A204.1 (cell line): Measurements from ENCODE around the gene SPN.
"Not testable (repeated sequence)": the region's sequence is repeated elsewhere in the genome, so short reads cannot be mapped to it uniquely, and the experiment has no call there.

Experiments
- FAIRE-seq: peaks from 2 replicates; lab custom pipeline; 2012; peaks lifted over from hg19 to GRCh38; lab: Jason Lieb, UNC

Gene SPN

GRCh38 chr16:29646947-29647346 is 16.1 kb upstream of the SPN start:
- no peak for FAIRE-seq

GRCh38 chr16:29649588-29650494 is 13.2 kb upstream of the SPN start:
- FAIRE-seq = no peak

- FAIRE-seq = no peak
Observed at GRCh38 chr16:29650771-29651170, 12.3 kb upstream of the SPN start.

DNA sequence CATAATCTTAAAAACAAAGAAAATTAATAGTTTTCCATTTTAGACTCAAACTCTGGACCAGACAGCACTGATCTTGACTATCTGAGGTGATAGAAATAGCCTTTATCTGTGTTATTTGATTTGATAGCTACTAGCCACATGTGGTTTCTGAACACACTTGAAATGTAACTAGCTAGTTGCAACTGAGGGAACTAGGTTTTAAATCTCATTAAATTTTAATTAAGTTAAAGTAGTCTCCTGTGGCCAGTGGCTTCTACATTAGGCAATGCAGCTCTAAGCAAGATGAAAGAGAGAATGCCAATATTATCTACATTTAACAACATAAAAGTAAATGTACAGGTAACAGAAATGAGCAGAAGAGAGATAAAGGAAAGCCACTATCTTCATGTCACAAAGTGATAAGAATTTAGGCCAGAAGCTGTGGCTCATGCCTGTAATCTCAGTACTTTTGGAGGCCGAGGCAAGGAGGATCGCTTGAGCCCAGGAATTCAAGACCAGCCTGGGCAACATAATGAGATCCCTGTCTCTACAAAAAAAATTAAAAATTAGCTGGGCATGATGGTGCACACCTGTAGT is 11.2 kb upstream of the SPN start:
- no peak for FAIRE-seq

DNA sequence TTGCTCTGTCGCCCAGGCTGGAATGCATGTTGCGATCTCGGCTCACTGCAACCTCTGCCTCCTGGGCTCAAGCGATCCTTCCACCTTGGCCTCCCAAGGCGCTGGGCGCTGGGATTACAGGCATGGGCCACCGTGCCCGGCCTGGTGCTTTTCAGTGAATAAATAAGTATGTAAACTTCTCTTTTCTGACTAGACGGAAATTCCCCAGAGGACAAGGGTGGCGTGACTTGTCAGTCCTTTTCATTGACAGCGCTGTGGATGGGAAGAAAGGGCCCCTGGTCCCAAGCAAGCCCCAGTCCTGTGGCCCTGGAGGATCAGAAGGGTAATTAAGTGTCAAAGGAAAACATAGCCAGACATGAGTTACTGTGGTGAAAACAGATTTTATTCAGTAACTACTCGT is 9.6 kb upstream of the SPN start:
- FAIRE-seq = no peak

DNA sequence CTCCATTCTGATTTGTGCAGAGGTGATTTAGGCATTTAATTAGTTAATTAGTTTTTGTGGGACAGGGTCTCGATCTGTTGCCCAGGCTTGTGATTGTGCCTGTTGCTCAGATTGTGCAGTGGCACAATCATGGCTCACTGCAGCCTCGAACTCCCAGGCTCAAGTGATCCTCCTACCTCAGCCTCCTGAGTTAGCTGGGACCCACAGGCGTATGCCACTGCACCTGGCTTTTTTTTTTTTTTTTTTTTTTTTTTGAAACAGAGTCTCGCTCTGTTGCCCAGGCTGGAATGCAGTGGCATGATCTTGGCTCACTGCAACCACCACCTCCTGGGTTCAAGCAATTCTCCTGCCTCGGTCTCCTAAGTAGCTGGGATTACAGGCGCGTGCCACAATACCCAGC is 9.2 kb upstream of the SPN start:
- FAIRE-seq = not testable (repeated sequence)

DNA sequence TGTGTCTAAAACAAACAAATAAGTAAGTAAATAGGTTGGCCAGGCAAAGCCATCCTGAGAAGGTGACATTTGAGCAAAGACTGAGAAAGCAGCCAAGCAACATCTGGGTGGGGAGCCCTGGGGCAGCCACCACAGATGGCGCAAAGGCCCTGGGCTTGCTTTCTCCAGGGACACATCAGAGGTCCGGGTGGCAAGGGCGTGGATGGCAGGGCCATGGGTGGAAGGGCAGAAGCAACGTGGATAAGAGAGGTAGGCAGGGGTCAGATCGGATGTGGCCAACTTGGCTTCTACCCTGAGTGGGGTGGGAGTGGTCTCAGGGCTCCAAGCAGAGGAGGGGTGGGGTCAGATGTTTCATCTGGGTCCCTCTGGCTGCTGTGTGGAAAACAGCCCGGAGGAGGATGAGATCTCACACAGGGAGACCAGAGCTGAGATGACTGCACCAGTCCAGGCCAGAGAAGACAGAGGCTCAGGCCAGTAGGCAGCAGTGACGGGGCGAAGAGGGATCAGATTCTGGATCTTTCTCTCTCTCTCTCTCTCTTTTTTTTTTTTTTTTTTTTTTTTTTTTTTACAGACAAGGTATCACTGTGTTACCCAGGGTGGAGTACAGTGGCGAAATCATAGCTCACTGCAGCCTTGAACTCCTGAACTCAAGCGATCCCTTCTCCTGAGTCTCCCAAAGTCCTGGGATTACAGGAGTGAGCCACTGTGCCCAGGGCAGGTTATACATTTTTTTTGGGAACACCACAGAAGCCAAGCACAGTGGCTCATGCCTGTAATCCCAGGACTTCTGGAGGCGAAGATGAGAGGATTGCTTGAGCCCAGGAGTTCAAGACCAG is 6.1 kb upstream of the SPN start:
- FAIRE-seq = no peak

- FAIRE-seq = no peak
Observed at GRCh38 chr16:29658705-29659104, 4.3 kb upstream of the SPN start.

DNA sequence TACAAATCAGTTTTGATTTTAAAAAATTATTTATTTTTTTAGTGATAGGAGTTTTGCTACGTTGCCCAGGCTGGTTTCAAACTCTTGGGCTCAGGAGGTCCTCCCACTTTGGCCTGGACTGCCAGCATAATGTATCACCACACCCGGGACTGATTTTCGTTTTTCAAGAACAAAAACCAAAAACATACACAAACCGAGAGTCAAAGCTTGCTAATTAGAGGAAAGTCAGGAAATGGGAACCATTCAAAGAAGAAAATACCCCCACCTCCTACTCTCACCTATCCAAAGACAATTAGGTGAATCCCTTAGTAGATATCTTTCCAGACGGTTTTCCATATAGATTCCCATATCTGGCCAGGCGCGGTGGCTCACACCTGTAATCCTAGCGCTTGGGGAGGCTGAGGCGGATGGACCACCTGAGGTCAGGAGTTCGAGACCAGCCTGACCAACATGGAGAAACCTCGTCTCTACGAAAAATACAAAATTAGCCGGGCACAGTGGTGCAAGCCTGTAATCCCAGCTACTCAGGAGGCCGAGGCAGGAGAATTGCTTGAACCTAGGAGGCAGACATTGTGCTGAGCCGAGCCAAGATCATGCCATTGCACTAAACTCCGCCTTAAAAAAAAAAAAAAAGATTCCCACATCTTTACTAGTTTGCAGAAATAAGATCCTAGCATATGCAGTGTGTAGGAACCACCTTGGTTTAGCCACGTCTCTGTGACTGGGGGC is 883 bp upstream of the SPN start:
- no peak for FAIRE-seq

DNA sequence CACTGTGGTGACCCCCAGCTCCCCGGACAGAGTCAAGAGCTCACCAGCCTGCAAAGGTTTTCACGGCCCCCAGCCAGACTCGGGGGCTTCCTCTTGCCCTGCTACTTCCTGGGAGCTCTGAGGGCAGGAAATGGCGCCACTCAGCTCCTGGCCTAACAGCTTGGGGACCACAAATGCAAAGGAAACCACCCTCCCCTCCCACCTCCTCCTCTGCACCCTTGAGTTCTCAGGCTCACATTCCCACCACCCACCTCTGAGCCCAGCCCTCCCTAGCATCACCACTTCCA is 375 bp upstream of the SPN start:
- FAIRE-seq = no peak

DNA sequence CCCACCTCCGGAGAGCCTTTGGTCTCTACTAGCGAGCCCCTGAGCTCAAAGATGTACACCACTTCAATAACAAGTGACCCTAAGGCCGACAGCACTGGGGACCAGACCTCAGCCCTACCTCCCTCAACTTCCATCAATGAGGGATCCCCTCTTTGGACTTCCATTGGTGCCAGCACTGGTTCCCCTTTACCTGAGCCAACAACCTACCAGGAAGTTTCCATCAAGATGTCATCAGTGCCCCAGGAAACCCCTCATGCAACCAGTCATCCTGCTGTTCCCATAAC is 702 bp downstream of the SPN start:
- no peak for FAIRE-seq

DNA sequence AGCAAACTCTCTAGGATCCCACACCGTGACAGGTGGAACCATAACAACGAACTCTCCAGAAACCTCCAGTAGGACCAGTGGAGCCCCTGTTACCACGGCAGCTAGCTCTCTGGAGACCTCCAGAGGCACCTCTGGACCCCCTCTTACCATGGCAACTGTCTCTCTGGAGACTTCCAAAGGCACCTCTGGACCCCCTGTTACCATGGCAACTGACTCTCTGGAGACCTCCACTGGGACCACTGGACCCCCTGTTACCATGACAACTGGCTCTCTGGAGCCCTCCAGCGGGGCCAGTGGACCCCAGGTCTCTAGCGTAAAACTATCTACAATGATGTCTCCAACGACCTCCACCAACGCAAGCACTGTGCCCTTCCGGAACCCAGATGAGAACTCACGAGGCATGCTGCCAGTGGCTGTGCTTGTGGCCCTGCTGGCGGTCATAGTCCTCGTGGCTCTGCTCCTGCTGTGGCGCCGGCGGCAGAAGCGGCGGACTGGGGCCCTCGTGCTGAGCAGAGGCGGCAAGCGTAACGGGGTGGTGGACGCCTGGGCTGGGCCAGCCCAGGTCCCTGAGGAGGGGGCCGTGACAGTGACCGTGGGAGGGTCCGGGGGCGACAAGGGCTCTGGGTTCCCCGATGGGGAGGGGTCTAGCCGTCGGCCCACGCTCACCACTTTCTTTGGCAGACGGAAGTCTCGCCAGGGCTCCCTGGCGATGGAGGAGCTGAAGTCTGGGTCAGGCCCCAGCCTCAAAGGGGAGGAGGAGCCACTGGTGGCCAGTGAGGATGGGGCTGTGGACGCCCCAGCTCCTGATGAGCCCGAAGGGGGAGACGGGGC is 1.3 kb downstream of the SPN start:
- FAIRE-seq = no peak

- no peak for FAIRE-seq
Observed at GRCh38 chr16:29665294-29666077, 2.4 kb downstream of the SPN start.

DNA sequence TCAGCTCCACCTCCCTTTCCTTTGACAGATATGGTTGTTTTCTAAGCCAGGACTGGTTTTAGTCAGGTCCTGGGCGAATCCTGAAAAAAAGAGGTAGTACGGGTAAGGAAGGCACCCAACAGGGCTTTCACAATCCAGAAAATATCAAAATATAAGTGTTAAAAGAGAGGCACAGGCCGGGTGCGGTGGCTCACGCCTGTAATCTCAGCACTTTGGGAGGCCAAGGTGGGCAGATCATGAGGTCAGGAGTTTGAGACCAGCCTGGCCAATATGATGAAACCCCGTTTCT is 4.2 kb downstream of the SPN start:
- not testable (repeated sequence) for FAIRE-seq

GRCh38 chr16:29667755-29668154 is 4.7 kb downstream of the SPN start:
- no peak for FAIRE-seq

DNA sequence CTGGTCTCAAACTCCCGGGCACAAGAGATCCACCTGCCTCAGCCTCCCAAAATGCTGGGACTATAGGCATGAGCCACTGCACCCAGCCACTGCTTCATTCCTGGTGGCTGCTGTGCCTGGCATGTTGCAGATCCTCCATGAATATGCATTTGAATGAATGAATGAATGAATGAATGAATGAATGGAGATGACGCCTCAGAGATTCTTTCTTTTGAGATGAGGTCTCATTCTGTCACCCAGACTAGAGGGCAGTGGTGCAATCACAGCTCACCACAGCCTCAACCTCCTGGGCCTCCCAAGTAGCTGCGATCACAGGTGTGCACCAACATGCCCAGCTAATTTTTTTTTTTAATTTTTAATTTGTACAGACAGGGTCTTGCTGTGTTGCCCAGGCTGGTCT is 5.2 kb downstream of the SPN start:
- FAIRE-seq = no peak

GRCh38 chr16:29673501-29673900 is 10.5 kb downstream of the SPN start:
- no peak for FAIRE-seq

DNA sequence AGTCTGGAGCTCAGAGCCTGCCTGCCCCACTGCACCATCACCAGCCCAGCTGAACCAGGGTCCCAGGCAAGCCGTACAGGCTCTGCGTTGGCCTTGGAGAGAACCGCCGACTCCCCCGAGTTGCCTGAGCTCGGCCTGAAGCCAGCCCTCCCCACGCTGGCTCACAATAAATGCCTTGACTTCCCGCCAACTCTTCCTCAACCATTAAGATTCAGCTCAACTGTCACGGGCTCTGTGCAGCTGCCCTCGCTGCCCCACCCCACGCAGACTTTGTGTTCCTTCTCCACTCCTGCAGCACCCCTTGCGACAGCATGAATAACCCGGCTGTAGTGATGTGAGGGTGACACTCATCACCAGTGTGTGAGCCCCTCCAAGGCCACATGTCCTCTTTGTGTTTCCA is 11.1 kb downstream of the SPN start:
- no peak for FAIRE-seq

DNA sequence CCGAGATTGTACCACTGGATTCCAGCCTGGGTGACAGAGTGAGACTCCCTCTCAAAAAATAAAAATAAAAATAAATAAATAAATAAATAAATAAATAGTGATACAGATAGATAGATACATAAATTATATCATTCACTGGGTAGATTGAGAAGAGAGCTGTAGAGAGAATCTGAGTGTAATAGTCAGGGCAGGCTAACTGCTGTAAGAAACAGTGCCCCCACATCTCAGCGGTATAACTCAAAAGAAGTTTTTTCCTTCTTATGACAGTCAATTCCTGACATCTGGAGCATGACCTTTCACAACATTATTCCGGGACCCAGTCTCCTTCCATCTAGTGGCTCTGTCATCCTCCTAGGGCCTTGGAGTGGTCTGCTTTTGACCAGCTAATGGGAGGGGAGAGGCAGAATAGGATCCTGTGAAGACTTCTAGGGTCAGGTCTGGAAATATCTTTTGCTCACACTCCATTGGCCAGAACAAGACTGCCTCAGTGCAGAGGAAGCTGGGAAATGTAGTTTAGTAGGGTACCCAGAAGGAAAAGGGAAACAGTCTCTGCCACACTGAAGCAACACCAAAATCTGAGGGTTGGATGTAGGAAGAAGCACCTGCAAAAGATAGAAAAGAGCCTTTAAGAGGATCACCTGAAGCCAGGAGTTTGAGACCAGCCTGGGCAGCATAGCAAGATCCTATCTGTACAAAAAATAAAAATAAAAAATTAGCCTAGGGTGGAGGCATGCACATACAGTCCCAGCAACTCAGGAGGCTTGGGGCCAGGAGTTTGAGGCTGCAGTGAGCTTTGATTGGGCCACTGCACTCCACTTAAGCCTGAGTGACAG is 13.0 kb downstream of the SPN start:
- FAIRE-seq = no peak

- FAIRE-seq = no peak
Observed at GRCh38 chr16:29676989-29677785, 14.1 kb downstream of the SPN start.
